Measurements from ENCODE around the gene APOC3.

Gene APOC3

GRCh38 chr11:116881143-116881542, 51.4 kb downstream of the APOC3 start:
- DNase-seq = no peak

GRCh38 chr11:116882386-116882785, 52.7 kb downstream of the APOC3 start:
- no peak for DNase-seq

All from stimulated activated CD4-positive, alpha-beta T cell treated with anti-CD3 and anti-CD28 coated beads, Interleukin-2, amount 100 ng/mL, for 24 hours (primary cell).